ENCODE data around the gene GMDS. TPM values are rescaled to one million over a fixed set of nuclear protein-coding genes. Genes with fewer than 3 reads are reported as not detected.
"Not testable (repeated sequence)": the region's sequence is repeated elsewhere in the genome, so short reads cannot be mapped to it uniquely, and the experiment has no call there.

Gene GMDS
- total RNA-seq, 2 experiments from 2014 or later, result 36.6 to 42.8 TPM

- no peaks in the 10 kb centered on the region for H3K27me3 Mint-ChIP-seq
- ChIA-PET CTCF (no interaction called here), POLR2A (no interaction called here)
- ATAC-seq (no peak), DNase-seq (no peak)
- TF ChIP-seq CTCF (IDR thresholded peaks at IDR 0.05), result no peak
- no peaks in the 10 kb centered on the region for H3K4me1 Mint-ChIP-seq (ENCODE audit: low read depth)
- intact Hi-C loops (cut with micrococcal nuclease), result no loop called here
- H3K9me3 Mint-ChIP-seq, result peaks cover 7% of the 10 kb centered on the region
- peaks cover 13% of the 10 kb centered on the region for H3K36me3 Mint-ChIP-seq (ENCODE audit: low read depth)
- H3K27ac Mint-ChIP-seq, result no peak overlapping the region
- no peak overlapping the region for H3K4me3 Mint-ChIP-seq
Measured at GRCh38 chr6:1758076-1758679, 487.2 kb downstream of the GMDS start.

GRCh38 chr6:1757131-1757530 lies 488.3 kb downstream of the GMDS start:
- Mint-ChIP-seq H3K4me3 (no peak overlapping the region), H3K4me1 (ENCODE audit: low read depth) (no peaks in the 10 kb centered on the region), H3K9me3 (peaks cover 14% of the 10 kb centered on the region), H3K36me3 (ENCODE audit: low read depth) (peaks cover 17% of the 10 kb centered on the region), H3K27me3 (no peaks in the 10 kb centered on the region), H3K27ac (no peak overlapping the region)
- intact Hi-C loops (cut with micrococcal nuclease), result no loop called here
- TF ChIP-seq CTCF (IDR thresholded peaks at IDR 0.05), result no peak
- ChIA-PET POLR2A (no interaction called here), CTCF (interaction anchor here (0.7 kb wide), 1 partner anchor 233 kb away, joined by 3 read pairs; no protein-coding TSS in a partner anchor)
- DNase-seq (no peak), ATAC-seq (no peak)

- intact Hi-C loops (cut with micrococcal nuclease), result no loop called here
- no peak overlapping the region for H3K4me3 Mint-ChIP-seq
- no peak for DNase-seq
- peaks cover 19% of the 10 kb centered on the region for H3K9me3 Mint-ChIP-seq
- H3K27me3 Mint-ChIP-seq, result no peaks in the 10 kb centered on the region
- no peak for TF ChIP-seq CTCF (IDR thresholded peaks at IDR 0.05)
- H3K36me3 Mint-ChIP-seq (ENCODE audit: low read depth), result peaks cover 19% of the 10 kb centered on the region
- no peaks in the 10 kb centered on the region for H3K4me1 Mint-ChIP-seq (ENCODE audit: low read depth)
- ATAC-seq, result no peak
- H3K27ac Mint-ChIP-seq, result no peak overlapping the region
- ChIA-PET POLR2A (interaction anchor here (1.6 kb wide), 1 partner anchor 12 kb away, joined by 4 read pairs; no protein-coding TSS in a partner anchor), CTCF (interaction anchor here (0.7 kb wide), 1 partner anchor 233 kb away, joined by 3 read pairs; no protein-coding TSS in a partner anchor)
Measured at GRCh38 chr6:1756472-1757129, 488.8 kb downstream of the GMDS start.

DNA sequence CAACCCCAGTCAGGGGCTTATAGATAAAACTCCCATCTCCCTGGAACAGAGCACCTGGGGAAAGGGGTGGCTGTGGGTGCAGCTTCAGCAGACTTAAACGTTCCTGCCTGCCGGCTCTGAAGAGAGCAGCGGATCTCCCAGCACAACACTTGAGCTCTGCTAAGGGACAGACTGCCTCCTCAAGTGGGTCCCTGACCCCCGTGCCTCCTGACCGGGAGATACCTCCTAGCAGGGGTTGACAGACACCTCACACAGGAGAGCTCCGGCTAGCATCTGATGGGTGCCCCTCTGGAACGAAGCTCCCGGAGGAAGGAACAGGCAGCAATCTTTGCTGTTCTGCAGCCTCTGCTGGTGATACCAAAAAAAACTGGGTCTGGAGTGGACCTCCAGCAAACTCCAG lies 494.3 kb downstream of the GMDS start:
- POLR2A ChIA-PET; intact Hi-C loops (cut with micrococcal nuclease); H3K27ac Mint-ChIP-seq; DNase-seq; H3K4me3 Mint-ChIP-seq; CTCF ChIA-PET; H3K4me1 Mint-ChIP-seq (ENCODE audit: low read depth); ATAC-seq; H3K27me3 Mint-ChIP-seq: not testable (repeated sequence)
- Mint-ChIP-seq H3K9me3 (peaks cover 20% of the 10 kb centered on the region), H3K36me3 (ENCODE audit: low read depth) (peaks cover 20% of the 10 kb centered on the region)

DNA sequence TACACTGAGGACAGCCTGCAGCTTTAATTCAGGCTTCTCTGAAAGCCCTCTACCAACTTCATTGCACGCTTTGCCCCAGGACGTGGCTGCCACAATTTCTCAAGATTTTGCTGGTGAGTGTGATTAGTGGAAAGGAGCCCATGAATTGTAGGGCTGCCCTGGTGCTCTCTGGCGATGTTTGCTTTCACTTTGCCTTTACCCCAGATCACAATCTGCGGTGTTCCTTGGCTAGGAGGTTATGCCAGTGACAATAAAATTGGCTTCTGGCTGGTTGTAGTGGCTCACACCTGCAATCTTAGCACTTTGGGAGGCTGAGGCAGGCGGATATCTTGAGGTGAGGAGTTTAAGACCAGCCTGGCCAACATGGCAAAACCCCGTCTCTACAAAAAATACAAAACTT lies 496.4 kb downstream of the GMDS start:
- Mint-ChIP-seq H3K9me3 (peaks cover 19% of the 10 kb centered on the region), H3K27me3 (no peaks in the 10 kb centered on the region), H3K4me3 (no peak overlapping the region), H3K4me1 (ENCODE audit: low read depth) (no peaks in the 10 kb centered on the region), H3K36me3 (ENCODE audit: low read depth) (peaks cover 15% of the 10 kb centered on the region), H3K27ac (no peak overlapping the region)
- DNase-seq (no peak), ATAC-seq (no peak)
- ChIA-PET POLR2A (no interaction called here), CTCF (no interaction called here)
- intact Hi-C loops (cut with micrococcal nuclease), result no loop called here
- no peak for TF ChIP-seq CTCF (IDR thresholded peaks at IDR 0.05)
